GM21515 (cell line): Measurements from ENCODE around the gene RAB7A.
A peak's percentile ranks its signal among the peaks of the same experiment; 100 is the strongest.

Experiments
- ATAC-seq: cut with Tn5 transposase; IDR thresholded peaks from one replicate; pipeline ENCODE4 v1.9.1; 2021; ENCODE audit not compliant: unreplicated experiment

RAB7A gene

DNA sequence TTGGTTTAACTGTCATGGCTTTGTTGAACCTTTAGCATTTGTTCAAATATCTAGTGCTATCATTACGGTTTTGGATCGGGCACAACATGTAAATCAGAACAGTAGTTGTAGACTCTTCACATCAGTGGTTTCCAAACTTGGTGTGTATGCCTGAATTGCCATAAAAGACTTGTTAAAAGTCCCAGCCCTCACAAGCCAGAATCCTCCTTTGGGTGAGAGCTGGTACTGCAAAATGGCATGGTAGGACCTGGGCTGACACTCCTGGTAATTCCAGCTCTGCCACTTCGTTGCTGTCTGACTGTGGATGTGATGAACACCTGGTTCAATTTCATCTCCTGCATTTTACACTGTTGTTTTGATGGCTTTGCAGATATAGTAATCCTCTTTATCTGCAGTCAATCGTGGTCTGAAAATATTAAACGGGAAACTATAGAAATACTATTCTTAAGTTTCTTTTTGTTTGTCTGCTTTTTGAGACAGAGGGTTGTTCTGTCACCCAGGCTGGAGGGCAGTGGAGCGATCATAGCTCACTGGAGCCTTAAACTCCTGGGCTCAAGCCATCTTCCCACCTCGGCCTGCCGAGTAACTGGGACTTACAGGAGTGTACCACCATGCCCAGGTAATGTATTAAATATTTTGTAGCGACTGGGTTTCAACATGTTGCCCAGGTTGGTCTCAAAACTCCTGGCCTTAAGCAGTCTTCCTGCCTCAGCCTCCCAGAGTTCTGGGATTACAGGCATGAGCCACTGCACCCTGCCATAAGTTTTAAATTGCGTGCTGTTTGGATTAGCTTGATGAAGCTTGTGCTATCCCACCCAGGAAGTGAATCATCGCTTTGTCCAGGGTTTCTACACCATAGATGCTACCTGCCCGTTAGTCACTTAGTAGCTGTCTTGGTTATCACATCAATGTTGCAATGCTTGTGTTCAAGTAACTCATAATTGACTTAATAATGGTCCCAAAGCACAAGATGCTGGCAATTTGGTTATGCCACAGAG, 61.6 kb downstream of the RAB7A start:
- no peak for ATAC-seq

DNA sequence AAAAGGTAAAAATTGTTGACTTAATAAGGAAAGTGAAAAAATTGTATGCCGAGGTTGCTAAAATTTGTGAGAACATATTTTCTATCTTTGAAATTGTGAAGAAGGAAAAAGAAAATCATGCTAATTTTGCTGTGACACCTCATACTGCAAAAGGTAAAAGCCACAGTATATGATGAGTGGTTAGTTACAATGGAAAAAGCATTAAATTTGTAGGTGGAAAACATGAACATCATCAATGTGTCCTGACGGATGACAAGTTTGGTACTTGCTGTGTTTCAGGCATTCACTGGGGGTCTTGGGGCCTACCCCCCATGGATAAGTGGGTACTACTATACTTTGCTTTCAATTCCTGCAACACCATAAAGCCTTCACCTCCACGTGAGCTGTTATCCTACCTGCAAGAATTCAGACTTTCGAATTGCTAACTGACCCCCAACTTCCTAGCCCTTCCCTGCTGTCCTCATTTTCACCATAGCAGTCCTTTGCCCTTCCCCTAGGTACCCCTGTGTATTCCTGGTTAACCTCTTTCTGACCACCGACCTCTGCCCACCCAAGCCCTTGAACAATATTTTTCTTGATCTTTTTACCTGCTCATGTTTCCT, 62.4 kb downstream of the RAB7A start:
- no peak for ATAC-seq

DNA sequence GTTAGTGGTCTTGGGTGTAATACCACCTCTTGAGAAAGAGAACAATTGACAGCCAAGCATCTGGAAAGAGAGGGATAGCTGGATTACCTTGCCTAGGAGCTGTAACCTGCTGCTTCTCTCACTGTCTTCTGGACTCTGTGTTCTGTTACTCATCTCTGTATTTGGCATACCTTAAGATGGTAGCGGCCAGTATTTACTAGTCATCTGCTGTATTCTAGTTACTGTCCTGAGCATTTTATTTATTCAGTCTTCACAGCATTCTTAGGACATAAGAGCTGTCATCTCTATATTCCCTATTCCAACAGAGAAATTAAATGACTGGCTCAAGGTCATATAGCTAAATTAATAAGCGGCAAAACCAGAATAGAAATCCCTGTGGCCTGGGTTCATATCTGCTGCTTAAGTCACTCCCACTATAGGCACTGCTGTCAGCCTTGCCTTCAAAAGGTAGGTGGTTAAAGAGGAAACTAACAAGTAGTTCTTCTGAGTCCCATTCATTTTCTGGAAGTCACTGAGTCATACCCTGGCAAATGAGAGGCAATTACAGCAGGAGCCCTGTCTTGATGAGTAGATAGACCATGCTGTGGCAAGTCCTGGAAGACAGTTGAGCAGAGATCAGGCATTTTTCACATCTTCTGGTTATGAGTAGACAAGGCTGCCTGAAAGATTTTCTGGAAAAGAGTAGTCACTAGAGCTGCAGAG, 68.2 kb downstream of the RAB7A start:
- ATAC-seq: no peak

DNA sequence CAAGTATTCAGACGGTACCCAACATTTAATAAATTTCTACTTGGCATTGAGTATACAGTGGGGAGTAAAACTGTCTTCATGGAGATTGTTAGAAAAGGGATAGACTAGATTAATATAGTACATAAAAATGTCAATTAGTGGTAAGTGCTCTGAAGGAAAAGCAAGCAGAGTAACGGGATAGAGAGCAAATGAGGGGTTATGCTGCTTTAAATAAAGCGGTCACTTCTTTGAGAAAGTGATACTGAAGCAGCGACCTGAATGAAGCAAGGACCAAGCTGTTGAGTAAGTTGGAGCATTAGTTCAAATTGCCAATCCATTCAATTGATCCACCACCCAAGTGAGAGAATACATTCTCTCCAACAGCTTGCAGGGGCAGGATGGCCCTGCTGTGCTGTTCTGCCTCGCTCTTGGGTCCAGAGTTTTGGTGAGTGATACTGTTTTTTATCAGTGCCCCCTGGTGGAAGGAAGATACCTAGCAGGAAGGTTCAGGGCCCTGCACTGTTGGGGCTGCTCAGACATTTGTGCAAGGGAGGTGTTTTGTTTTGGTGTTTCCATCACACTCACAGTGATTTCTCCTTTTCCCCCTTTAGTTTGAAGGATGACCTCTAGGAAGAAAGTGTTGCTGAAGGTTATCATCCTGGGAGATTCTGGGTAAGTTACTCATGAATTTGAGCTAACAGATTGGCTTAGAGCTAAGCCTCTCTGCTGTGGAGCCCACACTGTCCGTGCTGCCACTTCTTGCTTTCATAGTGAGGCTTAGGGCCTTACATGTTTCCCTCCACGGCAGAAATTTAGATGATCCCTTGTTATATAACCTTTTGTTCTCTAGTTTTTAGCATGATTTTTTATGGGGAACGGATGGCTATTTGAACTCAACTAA, 69.0 kb downstream of the RAB7A start:
- ATAC-seq: no peak

DNA sequence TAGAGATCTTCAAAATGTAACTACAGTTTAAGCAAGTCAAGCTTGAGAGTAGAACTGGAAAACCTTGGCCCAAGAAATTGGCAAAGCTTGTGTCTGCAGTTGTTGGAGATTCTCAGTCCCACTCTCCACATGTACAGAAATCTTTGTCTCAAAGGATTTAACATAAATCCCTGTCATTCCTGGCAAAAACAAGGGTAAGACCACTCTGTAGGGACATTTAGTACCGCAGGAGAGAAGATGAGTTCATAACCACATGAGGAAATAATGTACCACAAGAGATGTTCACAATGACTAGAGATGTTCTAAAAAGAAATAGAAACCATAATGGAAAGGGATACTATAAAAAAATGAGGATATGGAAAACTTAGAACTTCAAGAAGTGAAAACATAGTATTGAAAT, 73.7 kb downstream of the RAB7A start:
- ATAC-seq: no peak

DNA sequence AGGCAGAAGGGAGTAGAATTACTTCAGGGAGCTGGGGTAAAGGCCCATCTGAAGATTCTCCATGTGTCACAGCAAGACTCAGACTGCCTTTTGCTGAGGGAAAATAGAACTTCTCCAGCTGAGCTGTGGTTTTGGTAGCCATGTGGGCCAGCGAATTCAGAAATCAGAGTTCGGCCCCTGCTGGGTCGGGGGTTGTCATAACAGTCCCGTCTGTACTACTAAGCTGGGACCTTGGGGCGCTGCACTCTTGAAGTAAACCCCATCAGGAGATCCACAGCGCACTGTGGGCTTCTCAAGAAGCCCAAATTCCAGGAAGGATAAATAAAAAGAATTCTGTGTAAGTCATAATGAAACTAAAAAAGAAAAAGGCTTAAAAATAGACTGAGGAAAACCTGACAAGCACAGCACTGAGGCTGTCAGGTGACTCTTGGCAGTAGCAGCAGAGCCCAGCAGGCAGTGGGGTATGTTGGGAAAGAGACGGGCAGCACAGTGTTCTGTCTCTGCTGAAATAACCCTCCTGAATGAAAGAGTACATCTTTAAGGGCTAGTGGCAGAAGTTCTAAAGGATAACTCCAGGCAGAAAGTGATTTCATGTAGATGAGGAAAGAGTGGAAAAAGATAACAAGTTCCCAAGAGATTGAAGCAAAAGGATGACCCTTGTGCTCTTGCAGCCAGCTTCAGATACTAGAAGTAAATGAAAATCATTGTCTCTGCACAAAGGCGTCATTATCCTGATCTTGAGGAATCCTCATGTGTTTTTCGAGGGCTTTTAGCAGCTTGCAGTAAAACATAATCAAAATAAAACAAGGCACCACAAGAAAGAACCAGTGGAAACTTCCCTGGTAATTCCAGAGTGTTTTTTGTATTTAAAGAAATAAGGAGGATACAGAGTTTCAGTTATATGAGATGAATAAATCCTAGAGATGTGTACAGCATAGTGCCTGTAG, 74.5 kb downstream of the RAB7A start:
- ATAC-seq: no peak

DNA sequence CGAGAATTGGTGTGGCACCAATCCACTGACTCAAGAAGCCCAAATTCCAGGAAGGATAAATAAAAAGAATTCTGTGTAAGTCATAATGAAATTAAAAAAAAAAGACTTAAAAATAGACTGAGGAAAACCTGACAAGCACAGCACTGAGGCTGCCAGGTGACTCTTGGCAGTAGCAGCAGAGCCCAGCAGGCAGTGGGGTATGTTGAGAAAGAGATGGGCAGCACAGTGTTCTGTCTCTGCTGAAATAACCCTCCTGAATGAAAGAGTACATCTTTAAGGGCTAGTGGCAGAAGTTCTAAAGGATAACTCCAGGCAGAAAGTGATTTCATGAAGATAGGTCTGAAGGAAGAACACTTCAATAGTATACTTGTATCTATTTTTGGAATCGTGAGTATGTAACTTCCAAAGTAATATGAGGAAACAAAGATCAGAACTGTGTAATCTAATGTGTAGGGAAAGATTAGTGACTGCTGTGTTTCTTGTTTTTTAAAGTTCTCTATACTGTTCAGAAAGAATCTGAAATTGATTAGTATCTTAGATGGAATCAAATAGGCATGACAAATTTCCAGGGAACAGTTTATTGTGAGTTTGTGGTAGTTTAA, 75.9 kb downstream of the RAB7A start:
- no peak for ATAC-seq

DNA sequence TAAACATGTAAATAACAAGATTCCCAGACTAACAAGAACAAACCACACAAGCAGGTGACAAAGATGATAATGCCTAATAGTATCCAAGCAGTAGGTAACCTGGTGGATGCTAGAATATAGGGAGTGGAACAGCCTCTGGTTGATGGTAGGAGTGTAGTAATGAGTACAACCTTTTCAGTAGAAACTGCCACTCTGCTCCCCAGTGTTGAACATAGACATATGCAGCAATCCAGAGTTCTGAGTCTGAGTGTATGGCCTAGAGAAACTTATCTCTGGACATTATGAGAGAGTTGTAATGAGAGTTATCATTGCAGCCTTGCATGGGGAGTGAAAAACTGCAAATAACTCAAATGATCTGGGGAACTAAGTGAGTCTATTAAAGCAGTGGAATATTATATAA, 77.3 kb downstream of the RAB7A start:
- ATAC-seq: no peak

DNA sequence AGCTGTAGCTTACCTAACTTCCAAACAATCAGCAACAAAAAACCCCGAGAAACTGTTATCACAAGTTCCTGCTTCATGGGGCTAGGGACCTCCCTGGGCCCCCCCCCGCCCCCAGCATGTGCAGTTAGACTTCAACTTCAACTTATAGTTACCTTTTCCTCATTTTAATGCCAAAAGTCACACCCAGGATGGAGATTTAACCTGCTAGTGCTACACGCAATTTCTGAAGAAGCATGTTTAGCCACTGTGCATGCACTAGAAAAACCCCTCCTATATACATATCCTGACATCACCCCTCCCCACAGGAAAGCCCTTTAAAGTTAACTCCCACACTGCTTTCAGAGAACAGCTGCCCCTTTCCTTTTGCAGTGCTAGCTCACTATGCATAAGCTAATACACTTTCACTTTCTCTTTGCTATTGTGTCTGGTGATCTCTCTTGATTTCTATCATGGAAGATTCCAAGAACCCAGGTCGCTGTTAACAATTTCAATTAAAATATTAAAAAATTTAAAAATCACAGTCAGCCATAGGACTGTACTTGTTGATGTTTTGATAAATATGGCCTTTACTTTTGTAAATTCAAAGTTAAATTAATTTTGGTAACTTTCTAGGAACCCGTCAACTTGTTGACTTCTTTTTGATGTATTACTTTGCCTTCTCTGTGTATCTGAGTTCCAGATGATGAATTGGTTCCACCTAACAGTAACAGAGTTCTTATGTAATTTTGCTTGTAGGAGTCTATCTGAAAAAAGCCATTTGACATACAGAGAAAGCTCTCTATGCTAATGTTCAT, 78.2 kb downstream of the RAB7A start:
- ATAC-seq: peak; percentile 71

DNA sequence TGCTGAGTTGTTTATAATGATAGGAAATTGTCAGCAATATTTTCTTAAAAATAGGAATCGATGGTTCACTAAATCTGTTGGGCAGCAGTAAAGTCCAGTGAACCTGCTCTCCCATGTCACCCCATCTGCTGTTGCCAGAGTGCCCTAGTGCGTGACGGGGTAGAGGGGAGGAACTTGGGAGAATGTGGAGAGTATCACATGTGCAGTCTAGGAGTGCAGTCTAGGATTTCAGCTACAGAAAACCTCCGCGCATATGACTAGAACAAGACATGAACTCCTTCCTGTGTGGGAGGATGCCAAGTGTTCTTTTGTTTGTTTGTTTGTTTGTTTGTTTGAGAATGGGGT, 78.8 kb downstream of the RAB7A start:
- ATAC-seq: no peak

DNA sequence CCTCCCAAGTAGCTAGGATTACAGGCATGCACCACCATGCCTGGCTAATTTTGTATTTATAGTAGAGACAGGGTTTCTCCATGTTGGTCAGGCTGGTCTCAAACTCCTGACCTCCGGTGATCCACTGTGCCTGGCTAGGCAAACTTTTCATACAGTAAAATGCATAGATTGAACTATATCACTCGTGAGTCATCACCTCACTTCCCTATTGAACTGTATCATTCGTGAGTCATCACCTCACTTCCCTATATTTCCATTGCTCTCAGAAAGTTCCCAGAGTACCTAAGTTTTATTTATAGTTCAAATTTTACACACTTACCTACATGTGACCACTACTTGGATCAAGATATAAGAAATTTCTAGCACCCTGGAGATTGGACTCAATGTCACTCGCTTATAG, 79.8 kb downstream of the RAB7A start:
- no peak for ATAC-seq

DNA sequence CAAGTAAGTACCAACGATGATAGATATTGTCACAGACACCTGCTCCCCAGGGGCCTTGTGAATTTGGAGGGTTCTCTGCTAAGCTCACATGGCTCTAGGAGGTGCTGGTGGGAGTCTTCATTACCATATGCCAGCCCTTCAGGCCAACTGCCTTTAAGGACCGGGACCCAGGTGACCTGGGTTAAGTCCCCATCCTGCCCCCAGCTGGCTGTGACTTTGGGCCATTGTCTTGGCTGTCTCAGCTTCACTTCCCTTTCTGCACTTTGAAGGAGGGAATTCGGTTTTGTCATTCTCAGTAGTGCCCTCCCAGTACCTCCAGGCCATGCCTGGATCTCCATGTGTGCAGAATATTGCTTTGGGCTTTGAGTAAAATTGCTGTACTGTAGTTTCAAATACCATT, 80.6 kb downstream of the RAB7A start:
- no peak for ATAC-seq

DNA sequence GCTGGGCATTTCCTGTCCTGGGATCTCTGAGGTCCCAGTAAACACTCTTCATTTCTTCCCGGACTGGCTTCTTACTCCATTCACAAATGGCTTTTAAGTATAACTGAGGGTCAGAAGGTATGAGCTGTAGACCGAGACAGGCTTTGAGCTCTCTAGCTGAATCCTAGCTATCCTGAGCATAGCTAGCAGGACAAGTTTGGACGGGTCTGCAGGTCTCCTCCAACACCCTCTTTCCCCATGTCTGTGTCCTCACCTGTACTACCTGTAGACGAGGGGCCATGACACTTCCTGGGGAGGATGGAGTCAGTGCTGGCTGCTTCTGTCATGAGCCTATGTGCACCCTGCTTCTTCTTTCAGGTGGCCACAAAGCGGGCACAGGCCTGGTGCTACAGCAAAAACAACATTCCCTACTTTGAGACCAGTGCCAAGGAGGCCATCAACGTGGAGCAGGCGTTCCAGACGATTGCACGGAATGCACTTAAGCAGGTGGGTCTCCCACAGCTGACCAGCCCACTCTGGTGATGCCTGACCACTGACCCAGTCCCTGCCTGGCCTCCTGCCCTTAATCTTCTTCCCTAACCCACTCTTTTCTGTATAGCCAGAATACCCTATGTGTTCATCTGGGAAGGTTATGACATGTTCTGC, 81.3 kb downstream of the RAB7A start:
- ATAC-seq: no peak

DNA sequence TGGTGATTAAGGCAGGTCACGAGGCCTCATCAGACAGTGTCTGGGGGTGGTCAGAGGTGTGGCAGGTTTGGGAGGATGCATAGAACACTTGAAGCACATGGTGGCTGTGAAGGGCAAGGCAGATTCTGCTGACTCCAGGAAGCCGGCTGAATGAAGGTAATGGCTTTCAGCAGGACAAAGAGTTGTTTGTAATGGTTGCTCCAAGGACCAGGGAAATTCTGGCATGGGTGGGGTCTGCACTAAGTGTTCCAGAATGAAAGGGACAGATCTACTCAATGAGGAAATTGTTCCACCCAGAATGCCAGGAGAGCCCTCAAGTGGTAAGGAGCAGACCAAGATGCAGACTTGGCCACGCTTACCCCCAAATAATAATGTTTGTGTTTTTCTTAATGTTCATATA, 82.7 kb downstream of the RAB7A start:
- no peak for ATAC-seq

DNA sequence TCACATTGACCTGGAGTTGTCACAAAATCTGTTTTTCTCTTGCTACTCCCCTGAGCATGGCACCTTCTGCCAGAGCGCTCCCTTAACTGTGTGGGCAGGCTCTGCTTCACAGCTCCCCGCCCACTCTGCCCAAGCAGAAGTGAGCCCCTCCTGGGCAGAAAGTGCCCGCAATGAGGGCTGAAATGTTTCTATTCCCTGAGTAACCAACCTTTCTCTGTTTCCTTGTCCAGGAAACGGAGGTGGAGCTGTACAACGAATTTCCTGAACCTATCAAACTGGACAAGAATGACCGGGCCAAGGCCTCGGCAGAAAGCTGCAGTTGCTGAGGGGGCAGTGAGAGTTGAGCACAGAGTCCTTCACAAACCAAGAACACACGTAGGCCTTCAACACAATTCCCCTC, 87.1 kb downstream of the RAB7A start:
- ATAC-seq: no peak

DNA sequence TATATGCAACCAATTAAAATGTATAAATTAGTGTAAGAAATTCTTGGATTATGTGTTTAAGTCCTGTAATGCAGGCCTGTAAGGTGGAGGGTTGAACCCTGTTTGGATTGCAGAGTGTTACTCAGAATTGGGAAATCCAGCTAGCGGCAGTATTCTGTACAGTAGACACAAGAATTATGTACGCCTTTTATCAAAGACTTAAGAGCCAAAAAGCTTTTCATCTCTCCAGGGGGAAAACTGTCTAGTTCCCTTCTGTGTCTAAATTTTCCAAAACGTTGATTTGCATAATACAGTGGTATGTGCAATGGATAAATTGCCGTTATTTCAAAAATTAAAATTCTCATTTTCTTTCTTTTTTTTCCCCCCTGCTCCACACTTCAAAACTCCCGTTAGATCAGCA, 88.1 kb downstream of the RAB7A start:
- no peak for ATAC-seq

DNA sequence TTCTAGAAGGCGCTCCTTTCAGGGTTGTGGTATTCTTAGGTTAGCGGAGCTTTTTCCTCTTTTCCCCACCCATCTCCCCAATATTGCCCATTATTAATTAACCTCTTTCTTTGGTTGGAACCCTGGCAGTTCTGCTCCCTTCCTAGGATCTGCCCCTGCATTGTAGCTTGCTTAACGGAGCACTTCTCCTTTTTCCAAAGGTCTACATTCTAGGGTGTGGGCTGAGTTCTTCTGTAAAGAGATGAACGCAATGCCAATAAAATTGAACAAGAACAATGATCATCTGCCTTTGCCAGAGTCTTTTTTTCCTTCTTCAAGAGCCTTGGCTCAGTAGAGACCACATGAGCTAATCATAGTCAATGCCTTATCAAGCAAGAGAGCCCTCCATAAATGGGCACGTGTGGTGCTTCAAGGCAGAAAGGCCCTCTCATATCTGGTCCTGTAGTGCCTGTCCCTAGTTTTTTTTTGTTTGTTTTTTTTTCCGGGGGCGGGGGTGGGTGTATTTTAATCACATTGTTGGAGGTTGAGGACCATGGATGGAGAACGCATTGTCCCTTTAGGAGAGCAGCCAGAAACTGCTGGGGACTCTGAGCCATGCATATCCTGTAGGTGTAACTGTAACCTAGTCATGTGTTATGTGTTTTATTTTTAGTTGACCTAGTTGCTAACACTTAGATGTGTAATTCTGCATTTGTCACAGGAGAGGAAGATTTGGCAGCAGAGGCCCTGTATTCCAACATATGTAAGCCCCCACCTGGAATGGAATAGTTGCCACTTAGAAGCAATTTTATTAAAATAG, 88.7 kb downstream of the RAB7A start:
- ATAC-seq: no peak
